ENCODE measurements around the gene LAT. TPM values are rescaled to one million over a fixed set of nuclear protein-coding genes. Genes with fewer than 3 reads are reported as not detected.

The LAT gene
- total RNA-seq, 1 experiment from 2014 or later, result 4.3 TPM

- Histone ChIP-seq H3K79me1 (ENCODE audit: insufficient read depth, low read depth, low read length, poor library complexity, severe bottlenecking) (no peaks in the 10 kb centered on the region), H3K27ac (ENCODE audit: insufficient read length, low read depth, low read length) (no peak overlapping the region), H3K23me2 (ENCODE audit: insufficient read length, low read depth, low read length, poor library complexity, severe bottlenecking) (peaks cover 5% of the 10 kb centered on the region), H3K14ac (ENCODE audit: insufficient read depth, low read length) (no peak overlapping the region), H3K56ac (ENCODE audit: insufficient read length, low read depth, low read length) (no peak overlapping the region), H3K9ac (ENCODE audit: extremely low read depth, insufficient read length, low read length) (no peak overlapping the region), H3K18ac (ENCODE audit: insufficient read length, low read depth, low read length) (no peak overlapping the region), H3K27me3 (ENCODE audit: insufficient read depth, low read length) (no peaks in the 10 kb centered on the region), H3T11ph (ENCODE audit: low read length) (no peak overlapping the region), H2AFZ (ENCODE audit: low read length) (no peak overlapping the region), H2BK15ac (ENCODE audit: low read depth, low read length) (no peak overlapping the region), H3K4me2 (ENCODE audit: insufficient read depth, insufficient read length, low read length) (no peak overlapping the region), H2AK5ac (ENCODE audit: insufficient read length, low read length) (no peak overlapping the region), H3K79me2 (ENCODE audit: insufficient read depth, low read length) (no peaks in the 10 kb centered on the region), H3K4ac (ENCODE audit: low read depth, low read length) (no peak overlapping the region), H4K91ac (ENCODE audit: insufficient read length, low read depth, low read length) (no peak overlapping the region), H4K20me1 (ENCODE audit: control insufficient read depth, insufficient read depth, insufficient read length) (no peaks in the 10 kb centered on the region), H3K9me3 (ENCODE audit: control insufficient read depth, low read depth, low read length) (no peaks in the 10 kb centered on the region), H3K4me1 (ENCODE audit: insufficient read depth, low read length) (no peaks in the 10 kb centered on the region), H2BK20ac (ENCODE audit: low read depth, low read length, poor library complexity, severe bottlenecking) (no peak overlapping the region), H4K5ac (ENCODE audit: insufficient read length, low read depth, low read length) (no peak overlapping the region), H3K23ac (ENCODE audit: insufficient read length, low read depth, low read length) (no peak overlapping the region), H2BK120ac (ENCODE audit: low read depth, low read length, poor library complexity, severe bottlenecking) (no peak overlapping the region), H2BK12ac (ENCODE audit: insufficient read length, low read depth, low read length) (no peak overlapping the region), H2BK5ac (ENCODE audit: insufficient read length, low read length) (no peak overlapping the region), H4K8ac (replicated peaks; ENCODE audit: insufficient read length, low read depth, low read length) (no peak overlapping the region)
- Mint-ChIP-seq H3K27me3 (ENCODE audit: low read depth) (peaks cover 15% of the 10 kb centered on the region), H3K9me3 (no peaks in the 10 kb centered on the region), H3K4me1 (peaks cover 5 to 6% of the 10 kb centered on the region in 2 experiments), H3K27ac (peak overlapping the region in 1 of 3 experiments; percentile 40; a peak in 1 of 7 replicates), H3K36me3 (ENCODE audit: insufficient read depth in 1 of 3, low read depth in 3 of 3) (no peaks in the 10 kb centered on the region; a peak in 1 of 7 replicates), H3K4me3 (peak overlapping the region in 1 of 2 experiments; percentile 66; a peak in 2 of 5 replicates)
- TF ChIP-seq CTCF (conservative IDR thresholded peaks at IDR 0.05), result no peak
- WGBS (ENCODE audit: extremely low coverage, insufficient read length, low lambda C conversion rate), result no CpG with 5 or more reads among the region's 26 CpGs
- no peak for DNase-seq
Measured at GRCh38 chr16:28936784-28937155, 48.1 kb upstream of the LAT start.
